Activated CD4-positive, alpha-beta T cell treated with anti-CD3 and anti-CD28 coated beads, Interleukin-2, amount 10 ng/mL, durations not matched to agents 7 days and 5 days (primary cell): ENCODE data around the gene HECW1. TPM values are rescaled to one million over a fixed set of nuclear protein-coding genes. Genes with fewer than 3 reads are reported as not detected.

Experiments
- CTCF ChIA-PET: fragments of 350-600 bp; sonication (Branson Sonifier 250); formaldehyde crosslinking; loops from one replicate; lab custom pipeline; 2021; ENCODE audit warnings: antibody characterized with exemption; lab: Charles Lee
- POLR2A ChIA-PET: fragments of 350-600 bp; sonication (Branson Sonifier 250); formaldehyde crosslinking; loops from one replicate; lab custom pipeline; 2021; ENCODE audit warnings: antibody characterized with exemption; lab: Charles Lee
- DNase-seq: peaks from one replicate; pipeline ENCODE4 v3.0.0-alpha.2; 2020
- H3K27ac Mint-ChIP-seq: one replicate; pipeline ENCODE4 v1.8.0; 2021; ENCODE audit warnings: mild to moderate bottlenecking, moderate library complexity, mixed read lengths
- H3K27me3 Mint-ChIP-seq: one replicate; pipeline ENCODE4 v1.8.0; 2021; ENCODE audit warnings: mixed read lengths
- H3K36me3 Mint-ChIP-seq: one replicate; pipeline ENCODE4 v1.8.0; 2021; ENCODE audit warnings: low read depth, mixed read lengths
- H3K4me1 Mint-ChIP-seq: one replicate; pipeline ENCODE4 v1.8.0; 2021; ENCODE audit warnings: mixed read lengths
- H3K4me3 Mint-ChIP-seq: one replicate; pipeline ENCODE4 v1.8.0; 2021; ENCODE audit warnings: mild to moderate bottlenecking, moderate library complexity, mixed read lengths
- H3K9me3 Mint-ChIP-seq: one replicate; pipeline ENCODE4 v1.8.0; 2021; ENCODE audit warnings: mixed read lengths
- total RNA-seq, 2 experiments: library from RNA; stranded (reverse); gene quantifications; one replicate each; pipeline ENCODE4 v1.2.3, GENCODE V29; 2021

HECW1 gene
- total RNA-seq, 2 experiments from 2014 or later = not detected

DNA sequence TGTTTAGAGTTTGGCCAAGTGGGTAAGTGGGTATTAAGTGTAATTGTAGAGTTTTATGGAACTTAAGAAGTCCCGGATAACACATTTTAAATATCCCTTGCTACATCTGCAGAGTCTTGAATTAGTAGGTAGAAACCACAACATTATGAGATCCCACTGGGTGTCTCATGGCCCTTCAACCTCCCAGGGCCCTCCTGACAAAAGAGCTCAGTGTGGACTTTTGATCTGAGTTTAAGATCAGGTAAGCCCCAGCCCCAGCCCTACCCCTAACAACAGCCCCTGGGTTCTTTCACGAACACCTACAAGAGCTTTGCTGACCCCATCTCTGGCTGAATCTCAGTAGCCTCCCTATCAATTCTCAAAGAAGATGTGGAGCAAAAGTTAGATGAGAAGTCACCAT lies 405.0 kb downstream of the HECW1 start:
- H3K4me1 Mint-ChIP-seq = peaks cover 15% of the 10 kb centered on the region
- no peaks in the 10 kb centered on the region for H3K9me3 Mint-ChIP-seq
- H3K27ac Mint-ChIP-seq = no peak overlapping the region
- H3K27me3 Mint-ChIP-seq = peaks cover 12% of the 10 kb centered on the region
- no peaks in the 10 kb centered on the region for H3K36me3 Mint-ChIP-seq
- POLR2A ChIA-PET = no interaction called here
- DNase-seq = no peak
- CTCF ChIA-PET = interaction anchor here (1.0 to 1.5 kb wide), 2 partner anchors 9 to 11 kb away, joined by 3 to 4 read pairs; no protein-coding TSS in a partner anchor
- H3K4me3 Mint-ChIP-seq = no peak overlapping the region

DNA sequence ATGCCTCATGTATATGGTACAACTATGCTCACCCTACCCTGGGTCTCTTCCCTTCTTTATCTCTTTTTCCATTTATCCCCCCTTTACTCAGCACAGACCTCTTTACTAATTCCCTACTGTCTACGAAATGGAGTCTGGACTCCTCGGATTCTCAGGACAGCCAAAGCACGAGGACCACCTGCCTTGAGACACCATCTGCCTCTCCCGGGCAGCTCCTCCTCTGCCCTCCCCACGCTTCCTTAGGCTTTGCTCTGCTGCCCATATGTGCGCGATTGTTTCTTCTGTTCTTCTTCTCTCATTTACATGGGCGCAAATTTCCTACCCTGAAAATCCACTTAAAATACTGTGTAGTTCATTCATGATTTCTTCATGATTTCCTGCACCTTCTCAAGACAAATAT lies 407.8 kb downstream of the HECW1 start:
- H3K27me3 Mint-ChIP-seq = peaks cover 6% of the 10 kb centered on the region
- CTCF ChIA-PET = interaction anchor here (1.6 to 2.1 kb wide), 2 partner anchors 18 to 62 kb away, joined by 5 read pairs; partner anchors contain the start of gene STK17A
- peaks cover 7% of the 10 kb centered on the region for H3K4me1 Mint-ChIP-seq
- H3K36me3 Mint-ChIP-seq = no peaks in the 10 kb centered on the region
- no peaks in the 10 kb centered on the region for H3K9me3 Mint-ChIP-seq
- no peak overlapping the region for H3K27ac Mint-ChIP-seq
- no peak overlapping the region for H3K4me3 Mint-ChIP-seq
- POLR2A ChIA-PET = no interaction called here
- DNase-seq = no peak

DNA sequence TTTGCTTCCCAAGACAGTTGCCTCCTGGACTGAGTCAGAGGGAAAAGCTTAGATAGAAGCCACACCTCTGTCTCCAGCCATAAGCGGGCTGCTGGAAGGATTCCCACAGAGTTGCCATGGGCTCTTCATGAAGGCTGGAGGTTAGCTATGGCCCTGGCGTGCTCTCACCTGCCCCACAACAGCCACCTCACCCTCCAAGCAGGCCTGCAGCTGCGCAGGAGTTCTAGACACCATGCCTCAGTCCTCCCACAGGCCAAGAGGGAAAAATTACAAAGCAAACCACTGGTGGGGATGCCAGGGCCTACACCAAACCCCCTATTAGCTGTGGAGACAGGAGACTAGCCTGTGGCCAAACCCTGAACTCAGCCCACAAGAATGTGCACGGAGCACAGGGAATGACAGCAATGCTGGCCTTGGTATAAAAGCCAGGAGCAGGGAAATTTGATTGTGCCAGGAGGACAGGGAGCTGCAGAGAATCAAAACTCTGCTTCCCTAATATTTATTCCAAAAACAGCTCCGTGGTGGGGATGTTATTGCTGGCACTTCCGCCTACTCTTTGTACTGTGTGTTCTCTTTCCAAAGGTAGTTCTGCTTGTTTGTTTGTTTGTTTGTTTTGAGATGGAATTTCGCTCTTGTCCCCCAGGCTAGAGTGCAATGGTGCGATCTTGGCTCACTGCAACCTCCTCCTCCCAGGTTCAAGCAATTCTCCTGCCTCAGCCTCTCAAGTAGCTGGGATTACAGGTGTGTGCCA lies 410.1 kb downstream of the HECW1 start:
- CTCF ChIA-PET = no interaction called here
- H3K27me3 Mint-ChIP-seq = peaks cover 3% of the 10 kb centered on the region
- POLR2A ChIA-PET = no interaction called here
- no peaks in the 10 kb centered on the region for H3K36me3 Mint-ChIP-seq
- no peaks in the 10 kb centered on the region for H3K9me3 Mint-ChIP-seq
- H3K4me3 Mint-ChIP-seq = no peak overlapping the region
- DNase-seq = no peak
- H3K4me1 Mint-ChIP-seq = no peaks in the 10 kb centered on the region
- no peak overlapping the region for H3K27ac Mint-ChIP-seq

DNA sequence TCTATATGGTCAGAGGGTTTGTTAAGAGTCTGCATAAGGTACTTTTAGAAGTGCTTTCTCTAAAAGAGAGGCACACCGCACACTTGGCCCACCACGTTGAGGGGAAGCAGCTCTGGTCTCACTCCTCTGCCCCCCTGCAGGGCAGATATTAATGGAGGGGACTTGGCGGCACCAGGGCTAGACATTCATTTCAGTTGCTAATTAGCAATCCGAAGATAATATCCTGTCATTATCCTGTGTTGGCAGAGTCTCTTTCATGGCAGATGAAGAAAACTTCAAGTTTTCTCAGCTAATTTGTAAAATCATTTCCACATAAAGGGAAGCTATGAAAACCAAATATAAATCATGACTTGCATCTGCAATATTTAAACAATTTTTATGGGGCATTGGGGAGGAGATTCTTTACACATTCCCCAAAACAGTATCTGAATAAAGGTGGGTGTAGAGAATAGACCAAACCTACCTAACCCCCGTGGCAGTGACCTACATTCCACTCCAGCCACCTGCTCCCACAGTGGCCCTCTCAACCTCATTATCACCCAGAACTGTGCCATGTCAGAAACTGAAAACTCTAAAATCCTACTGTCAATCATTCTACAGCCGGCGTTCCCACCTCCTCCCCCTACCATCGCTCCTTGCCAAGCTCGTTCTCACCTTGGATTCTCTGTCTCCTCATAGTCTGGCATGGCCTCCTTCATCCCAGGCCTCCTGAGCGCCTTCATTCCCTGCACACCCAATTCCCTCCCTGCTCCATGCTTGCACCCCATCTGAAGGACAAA lies 416.3 kb downstream of the HECW1 start:
- Mint-ChIP-seq H3K4me3 (no peak overlapping the region), H3K9me3 (no peaks in the 10 kb centered on the region), H3K4me1 (no peaks in the 10 kb centered on the region), H3K27ac (no peak overlapping the region), H3K27me3 (no peaks in the 10 kb centered on the region), H3K36me3 (no peaks in the 10 kb centered on the region)
- CTCF ChIA-PET = interaction anchor here (0.7 to 1.1 kb wide), 3 partner anchors 40 to 228 kb away, joined by 3 read pairs; no protein-coding TSS in a partner anchor
- POLR2A ChIA-PET = no interaction called here
- no peak for DNase-seq

DNA sequence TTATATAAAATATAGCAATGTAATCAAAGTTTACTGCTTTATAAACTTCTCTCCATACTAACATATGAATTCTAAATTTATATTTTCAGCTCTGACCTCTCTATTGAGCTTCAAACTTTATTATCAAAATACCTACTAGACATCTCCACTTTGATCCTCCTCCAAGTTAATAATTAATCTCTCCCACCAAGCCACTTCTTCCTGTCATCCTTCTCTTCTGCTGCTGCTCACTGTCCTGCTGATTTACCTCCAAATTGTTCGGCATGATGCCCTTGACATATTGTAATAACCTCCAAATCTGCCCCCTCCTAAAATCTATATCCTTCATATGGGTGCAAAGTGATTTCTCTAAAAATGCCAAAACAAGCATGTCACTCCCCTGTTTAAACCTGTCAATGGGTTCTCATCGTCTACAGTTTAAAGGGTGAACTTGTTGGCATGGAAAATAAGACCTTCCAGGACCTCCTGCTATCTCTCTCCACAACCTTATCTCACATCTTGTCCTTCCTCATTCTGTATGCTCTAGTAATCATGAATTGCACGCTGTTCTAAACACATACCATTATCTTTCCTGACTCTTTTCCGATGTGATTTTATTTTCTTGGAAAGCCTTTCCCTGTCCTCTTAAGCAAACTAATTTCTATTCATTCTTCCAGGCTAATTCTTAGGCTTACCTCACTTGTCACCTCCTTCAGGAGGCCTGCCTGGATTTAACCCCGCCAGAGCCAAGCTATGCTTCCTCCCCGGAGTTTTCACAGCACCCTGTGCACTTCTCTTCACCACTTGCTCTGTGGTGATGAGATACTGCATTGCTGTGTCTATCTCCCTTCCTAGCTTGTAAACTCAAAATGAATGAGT lies 418.3 kb downstream of the HECW1 start:
- ChIA-PET CTCF (interaction anchor here (1.7 kb wide), 1 partner anchor 52 kb away, joined by 7 read pairs; the partner anchor contains the start of gene STK17A), POLR2A (no interaction called here)
- Mint-ChIP-seq H3K4me3 (no peak overlapping the region), H3K9me3 (no peaks in the 10 kb centered on the region), H3K27ac (no peak overlapping the region), H3K4me1 (no peaks in the 10 kb centered on the region), H3K36me3 (no peaks in the 10 kb centered on the region), H3K27me3 (peaks cover 3% of the 10 kb centered on the region)
- no peak for DNase-seq

DNA sequence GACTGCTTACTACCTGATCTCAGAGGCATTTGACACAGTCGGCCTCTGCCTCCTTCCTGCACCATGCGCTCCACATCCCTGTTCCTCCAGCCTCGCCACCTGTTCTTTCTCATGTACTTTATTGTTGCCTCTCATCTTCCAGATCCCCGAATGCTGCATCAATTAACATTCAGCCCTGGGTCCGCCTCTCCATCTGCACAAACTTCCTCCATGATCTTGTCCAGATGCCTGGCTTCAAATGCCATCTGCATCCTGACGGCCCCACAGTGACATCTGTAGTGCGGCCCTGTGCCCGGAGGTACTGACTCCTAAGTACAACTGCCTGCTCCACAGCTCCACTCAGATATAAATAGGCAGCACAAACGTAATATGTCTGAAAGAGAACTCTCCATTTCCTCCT lies 419.3 kb downstream of the HECW1 start:
- no peaks in the 10 kb centered on the region for H3K4me1 Mint-ChIP-seq
- no peaks in the 10 kb centered on the region for H3K36me3 Mint-ChIP-seq
- H3K27me3 Mint-ChIP-seq = peaks cover 3% of the 10 kb centered on the region
- no peak overlapping the region for H3K27ac Mint-ChIP-seq
- H3K4me3 Mint-ChIP-seq = no peak overlapping the region
- H3K9me3 Mint-ChIP-seq = no peaks in the 10 kb centered on the region
- ChIA-PET POLR2A (no interaction called here), CTCF (interaction anchor here (1.7 kb wide), 1 partner anchor 51 kb away, joined by 7 read pairs; the partner anchor contains the start of gene STK17A)
- DNase-seq = no peak

DNA sequence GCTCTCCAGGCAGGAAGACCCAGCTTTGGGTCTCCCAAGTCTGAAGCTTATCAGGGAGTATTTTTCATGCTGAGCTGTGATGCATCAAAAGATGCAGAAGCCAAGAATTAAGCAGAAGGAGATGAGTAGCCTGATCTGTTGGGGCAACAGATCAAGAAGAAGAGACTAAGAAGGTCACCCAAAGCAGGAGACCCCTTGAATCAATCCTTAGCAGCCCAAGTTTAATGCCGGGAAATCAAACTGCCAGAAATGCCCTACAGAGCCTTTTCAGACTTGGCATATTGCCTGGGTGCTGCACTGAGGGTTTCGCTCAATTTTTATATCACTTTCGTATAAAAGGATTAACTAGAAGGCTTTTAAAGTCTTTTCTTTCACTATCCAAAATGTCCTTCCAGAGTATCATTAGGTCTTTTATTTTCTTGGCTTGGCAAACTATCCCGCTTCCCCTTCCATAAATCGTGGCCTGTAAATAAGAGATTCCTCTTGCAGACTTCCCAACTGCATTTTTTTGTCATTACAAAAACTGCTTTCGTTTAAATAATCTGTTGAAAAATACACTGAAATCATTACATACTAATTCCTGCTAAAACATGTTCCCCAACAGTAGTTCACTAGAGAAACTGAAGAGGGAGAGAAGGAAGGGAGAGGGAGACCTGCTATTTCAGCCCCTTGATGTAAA lies 421.5 kb downstream of the HECW1 start:
- H3K4me3 Mint-ChIP-seq = no peak overlapping the region
- no peaks in the 10 kb centered on the region for H3K4me1 Mint-ChIP-seq
- no peaks in the 10 kb centered on the region for H3K36me3 Mint-ChIP-seq
- peaks cover 3% of the 10 kb centered on the region for H3K27me3 Mint-ChIP-seq
- H3K9me3 Mint-ChIP-seq = no peaks in the 10 kb centered on the region
- H3K27ac Mint-ChIP-seq = no peak overlapping the region
- POLR2A ChIA-PET = no interaction called here
- CTCF ChIA-PET = no interaction called here
- DNase-seq = no peak

DNA sequence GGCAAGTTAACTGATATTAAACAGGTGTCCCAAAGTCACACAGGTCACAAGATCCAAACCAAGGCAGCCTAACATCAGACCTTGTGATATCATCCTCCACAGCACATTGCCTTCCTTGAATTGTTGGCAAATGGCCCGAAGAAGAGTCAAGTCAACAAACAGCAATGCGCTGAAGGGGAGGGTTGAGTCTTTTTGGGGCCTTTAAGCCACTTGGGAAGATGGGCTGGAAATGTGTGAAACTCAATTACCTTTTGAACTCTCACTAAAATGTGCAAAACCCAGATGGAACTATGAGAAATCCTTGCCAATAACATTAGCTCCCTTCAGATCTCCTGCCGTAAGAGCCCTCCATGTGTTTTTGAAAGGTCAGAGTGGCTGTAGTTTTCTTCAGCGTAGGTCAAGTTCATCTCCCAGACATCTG lies 422.6 kb downstream of the HECW1 start:
- Mint-ChIP-seq H3K36me3 (no peaks in the 10 kb centered on the region), H3K4me3 (no peak overlapping the region), H3K27me3 (peaks cover 3% of the 10 kb centered on the region), H3K27ac (no peak overlapping the region), H3K4me1 (no peaks in the 10 kb centered on the region), H3K9me3 (no peaks in the 10 kb centered on the region)
- ChIA-PET CTCF (no interaction called here), POLR2A (no interaction called here)
- DNase-seq = no peak

DNA sequence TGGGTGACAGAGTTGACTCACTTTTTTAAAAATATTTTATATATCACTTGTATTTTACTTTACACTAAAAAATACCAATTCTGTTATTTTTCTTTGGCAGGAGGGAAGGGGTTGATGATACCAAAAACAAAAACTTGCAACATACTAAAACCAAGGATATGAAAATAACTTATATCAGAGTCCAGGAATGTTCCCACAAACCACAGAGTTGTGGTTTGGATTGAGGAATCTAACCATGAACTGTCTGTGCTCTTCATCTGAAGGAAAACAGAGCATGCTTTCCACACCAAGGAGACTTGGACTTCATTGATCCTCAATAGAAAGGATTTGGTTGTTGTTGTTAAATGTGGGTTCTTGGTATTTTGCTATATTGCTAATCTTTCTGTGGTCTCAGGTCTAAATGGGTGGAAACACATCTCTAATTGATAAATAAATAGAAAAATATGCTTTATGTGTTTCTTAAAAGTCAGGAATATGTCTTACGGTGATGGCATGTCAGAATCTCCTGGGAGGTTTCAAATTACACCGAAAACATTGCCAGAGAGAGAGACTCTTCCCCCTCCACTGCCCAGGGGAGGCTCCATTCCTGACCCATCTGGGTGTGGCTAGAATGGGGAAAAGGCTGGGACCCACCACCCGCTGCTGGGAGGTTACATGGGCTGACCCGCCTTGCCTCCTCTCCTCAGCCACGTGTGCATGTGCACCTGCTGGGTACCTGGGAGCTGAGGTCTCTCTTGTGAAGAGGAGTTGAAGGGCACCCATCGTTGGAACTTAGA lies 423.6 kb downstream of the HECW1 start:
- DNase-seq = no peak
- H3K27me3 Mint-ChIP-seq = peaks cover 4% of the 10 kb centered on the region
- no peaks in the 10 kb centered on the region for H3K36me3 Mint-ChIP-seq
- POLR2A ChIA-PET = no interaction called here
- CTCF ChIA-PET = no interaction called here
- H3K4me1 Mint-ChIP-seq = no peaks in the 10 kb centered on the region
- H3K4me3 Mint-ChIP-seq = no peak overlapping the region
- no peak overlapping the region for H3K27ac Mint-ChIP-seq
- no peaks in the 10 kb centered on the region for H3K9me3 Mint-ChIP-seq

DNA sequence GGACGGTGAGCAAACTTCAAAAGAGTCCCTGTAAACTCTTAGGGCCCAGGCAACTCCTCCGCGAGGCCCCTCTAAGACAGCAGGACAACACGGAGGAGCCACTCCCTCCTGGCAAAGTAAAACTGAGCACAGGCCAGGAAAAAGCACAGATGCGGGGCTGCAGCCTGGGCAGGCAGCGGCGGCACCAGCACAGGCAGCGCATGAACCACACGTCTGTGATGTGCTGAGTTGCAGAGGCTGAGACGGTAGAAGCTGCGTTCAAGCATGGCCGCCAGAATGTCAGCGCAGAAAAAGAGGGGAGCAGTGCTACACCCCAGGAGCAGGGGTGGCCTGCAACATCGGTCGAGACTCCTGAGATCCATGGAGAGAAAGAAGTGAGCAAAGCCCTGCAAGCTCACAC lies 424.3 kb downstream of the HECW1 start:
- no peaks in the 10 kb centered on the region for H3K4me1 Mint-ChIP-seq
- POLR2A ChIA-PET = no interaction called here
- no peak overlapping the region for H3K27ac Mint-ChIP-seq
- CTCF ChIA-PET = no interaction called here
- DNase-seq = no peak
- no peaks in the 10 kb centered on the region for H3K9me3 Mint-ChIP-seq
- no peak overlapping the region for H3K4me3 Mint-ChIP-seq
- peaks cover 6% of the 10 kb centered on the region for H3K27me3 Mint-ChIP-seq
- no peaks in the 10 kb centered on the region for H3K36me3 Mint-ChIP-seq

DNA sequence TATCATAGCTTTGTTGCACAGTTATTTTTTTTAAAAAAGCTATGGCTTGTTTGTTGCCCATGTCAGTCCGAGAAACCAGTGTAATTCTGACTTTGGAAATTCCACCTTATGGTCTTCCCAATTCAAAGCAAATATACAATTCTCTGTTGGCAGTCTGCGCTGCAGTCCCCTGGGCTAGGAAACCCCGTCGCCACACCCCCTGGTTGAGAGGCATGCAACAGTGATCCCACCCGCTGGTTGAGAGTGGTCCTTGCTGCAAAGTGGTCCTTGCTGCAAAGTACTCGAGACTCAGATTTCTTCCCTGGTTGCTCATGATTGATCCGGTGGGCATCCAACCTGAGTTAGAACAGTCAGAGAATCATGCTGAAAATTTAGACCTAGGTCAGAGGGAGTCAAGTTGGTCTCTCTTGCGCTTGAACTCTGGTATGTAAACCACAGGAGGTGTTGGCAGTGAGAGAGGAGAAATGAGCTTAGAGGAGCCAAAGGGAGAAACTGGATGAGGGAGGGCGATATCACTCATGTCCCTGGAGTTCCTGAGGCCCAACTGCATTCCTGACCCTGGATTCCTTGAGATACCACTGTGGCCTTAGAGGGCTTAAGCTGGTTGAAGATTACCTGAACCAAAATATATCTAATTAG lies 425.4 kb downstream of the HECW1 start:
- ChIA-PET POLR2A (no interaction called here), CTCF (interaction anchor here (1.6 kb wide), 1 partner anchor 18 kb away, joined by 5 read pairs; no protein-coding TSS in a partner anchor)
- Mint-ChIP-seq H3K27ac (no peak overlapping the region), H3K27me3 (peaks cover 6% of the 10 kb centered on the region), H3K9me3 (no peaks in the 10 kb centered on the region), H3K36me3 (no peaks in the 10 kb centered on the region), H3K4me3 (no peak overlapping the region), H3K4me1 (no peaks in the 10 kb centered on the region)
- no peak for DNase-seq
